Activated T-helper 2 cell treated with anti-CD3 and anti-CD28 coated beads, Interferon-gamma antibody, Interleukin-2, Interleukin-4, amounts not matched to agents 10 μg/mL and 5 μg/mL and 100 μg/mL, durations not matched to agents 14 hours and 24 hours and 36 hours (primary cell): Measurements from ENCODE around the gene IQSEC1. TPM values are rescaled to one million over a fixed set of nuclear protein-coding genes. Genes with fewer than 3 reads are reported as not detected.

Source experiments
- DNase-seq: peaks from one replicate; pipeline ENCODE4 v3.0.0; 2021; ENCODE audit warnings: low spot score
- H3K27ac Mint-ChIP-seq: one replicate; pipeline ENCODE4 v1.8.0; 2021; ENCODE audit warnings: mixed read lengths
- H3K27me3 Mint-ChIP-seq: one replicate; pipeline ENCODE4 v1.8.0; 2021; ENCODE audit warnings: low read depth, mixed read lengths
- H3K36me3 Mint-ChIP-seq: one replicate; pipeline ENCODE4 v1.8.0; 2021; ENCODE audit warnings: low read depth, mixed read lengths
- H3K4me1 Mint-ChIP-seq: one replicate; pipeline ENCODE4 v1.8.0; 2021; ENCODE audit warnings: low read depth, mixed read lengths
- H3K4me3 Mint-ChIP-seq: one replicate; pipeline ENCODE4 v1.8.0; 2021; ENCODE audit warnings: low read depth, mild to moderate bottlenecking, moderate library complexity, mixed read lengths
- H3K9me3 Mint-ChIP-seq: one replicate; pipeline ENCODE4 v1.8.0; 2021; ENCODE audit warnings: mixed read lengths
- intact Hi-C: fragments of 100-400 bp; cut with micrococcal nuclease; formaldehyde crosslinking; loops from one replicate; pipeline ENCODE4 v1.15.1; 2023
- total RNA-seq: library from RNA; stranded (reverse); gene quantifications from 2 replicates; pipeline ENCODE4 v1.2.3, GENCODE V29; 2022

Gene IQSEC1
- total RNA-seq, 1 donor from 2014 or later = 28.1 TPM

DNA sequence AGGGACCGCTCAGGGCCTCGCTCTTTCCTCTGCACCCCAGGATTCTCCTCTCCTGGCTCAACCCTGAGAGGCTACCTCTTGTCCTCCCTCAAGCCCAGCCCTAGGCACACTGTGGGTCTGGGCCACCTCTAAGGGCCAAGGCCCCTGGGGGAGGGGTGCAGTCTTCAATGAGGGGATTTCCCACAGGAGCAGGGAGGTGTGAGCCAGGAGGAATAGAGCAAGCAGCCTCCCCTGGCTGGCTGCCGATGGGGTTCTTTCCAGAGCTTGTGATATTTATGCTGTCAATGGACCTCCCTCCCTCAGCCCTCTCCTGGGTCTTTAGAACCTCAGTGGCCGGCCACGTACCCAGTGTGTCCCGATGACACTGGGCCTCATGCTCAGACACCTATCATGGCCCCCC lies 132.4 kb downstream of the IQSEC1 start:
- DNase-seq = no peak
- intact Hi-C loops = no loop called here

DNA sequence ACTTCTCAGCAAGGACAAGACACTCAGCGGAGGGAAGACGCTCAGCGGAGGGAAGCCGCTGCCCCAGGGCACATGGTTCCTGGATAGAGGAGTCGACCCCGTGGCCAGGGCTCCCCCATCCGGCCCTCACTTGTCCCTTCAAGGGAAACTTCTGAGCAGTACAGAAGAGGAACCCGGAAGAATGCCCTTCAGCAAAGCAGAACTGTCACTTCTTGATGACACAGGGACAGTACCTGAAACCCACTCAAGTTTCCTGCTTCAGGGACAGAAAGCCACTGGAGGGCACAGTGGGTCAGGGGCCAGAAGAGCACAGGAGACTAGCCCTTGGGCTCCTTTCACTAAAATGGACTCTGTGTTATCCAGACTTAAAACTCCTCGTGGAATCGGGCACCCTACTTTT lies 134.1 kb downstream of the IQSEC1 start:
- Mint-ChIP-seq H3K9me3 (no peaks in the 10 kb centered on the region), H3K4me3 (no peak overlapping the region), H3K27me3 (no peaks in the 10 kb centered on the region), H3K36me3 (peaks cover 8% of the 10 kb centered on the region), H3K27ac (no peak overlapping the region), H3K4me1 (peaks cover 2% of the 10 kb centered on the region)
- intact Hi-C loops = no loop called here
- DNase-seq = no peak

More for the DNA sequence above, 132.4 kb downstream of the IQSEC1 start:
- no peaks in the 10 kb centered on the region for H3K9me3 Mint-ChIP-seq
- no peaks in the 10 kb centered on the region for H3K27me3 Mint-ChIP-seq
- H3K4me1 Mint-ChIP-seq = peaks cover 2% of the 10 kb centered on the region
- H3K27ac Mint-ChIP-seq = no peak overlapping the region
- H3K4me3 Mint-ChIP-seq = no peak overlapping the region
- H3K36me3 Mint-ChIP-seq = peaks cover 4% of the 10 kb centered on the region

DNA sequence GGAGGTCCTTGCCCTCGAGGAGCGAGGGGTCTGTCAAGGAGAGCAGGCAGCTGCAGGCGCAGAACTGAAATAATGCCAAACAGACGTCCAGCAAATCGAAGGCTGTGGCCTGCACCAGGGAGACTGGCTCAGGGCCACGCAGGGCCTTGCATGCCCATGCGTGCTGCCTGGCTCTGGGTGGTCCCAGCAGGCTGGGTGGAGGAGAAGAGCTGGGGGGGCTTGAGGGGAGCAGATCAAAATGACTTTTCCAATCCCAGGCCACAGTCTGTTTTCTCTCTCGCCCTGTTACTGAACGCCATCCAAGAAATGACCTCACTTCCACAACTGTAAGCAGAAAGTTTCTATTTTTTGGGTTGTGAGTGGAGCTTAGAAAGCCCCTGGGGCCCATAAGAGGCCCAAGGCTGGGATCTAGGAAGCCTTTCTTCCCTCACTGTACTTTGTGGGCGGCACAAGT lies 134.9 kb downstream of the IQSEC1 start:
- no peaks in the 10 kb centered on the region for H3K9me3 Mint-ChIP-seq
- no peak for DNase-seq
- H3K27me3 Mint-ChIP-seq = no peaks in the 10 kb centered on the region
- H3K4me1 Mint-ChIP-seq = peaks cover 2% of the 10 kb centered on the region
- H3K36me3 Mint-ChIP-seq = peaks cover 8% of the 10 kb centered on the region
- intact Hi-C loops = no loop called here
- H3K27ac Mint-ChIP-seq = no peak overlapping the region
- no peak overlapping the region for H3K4me3 Mint-ChIP-seq

DNA sequence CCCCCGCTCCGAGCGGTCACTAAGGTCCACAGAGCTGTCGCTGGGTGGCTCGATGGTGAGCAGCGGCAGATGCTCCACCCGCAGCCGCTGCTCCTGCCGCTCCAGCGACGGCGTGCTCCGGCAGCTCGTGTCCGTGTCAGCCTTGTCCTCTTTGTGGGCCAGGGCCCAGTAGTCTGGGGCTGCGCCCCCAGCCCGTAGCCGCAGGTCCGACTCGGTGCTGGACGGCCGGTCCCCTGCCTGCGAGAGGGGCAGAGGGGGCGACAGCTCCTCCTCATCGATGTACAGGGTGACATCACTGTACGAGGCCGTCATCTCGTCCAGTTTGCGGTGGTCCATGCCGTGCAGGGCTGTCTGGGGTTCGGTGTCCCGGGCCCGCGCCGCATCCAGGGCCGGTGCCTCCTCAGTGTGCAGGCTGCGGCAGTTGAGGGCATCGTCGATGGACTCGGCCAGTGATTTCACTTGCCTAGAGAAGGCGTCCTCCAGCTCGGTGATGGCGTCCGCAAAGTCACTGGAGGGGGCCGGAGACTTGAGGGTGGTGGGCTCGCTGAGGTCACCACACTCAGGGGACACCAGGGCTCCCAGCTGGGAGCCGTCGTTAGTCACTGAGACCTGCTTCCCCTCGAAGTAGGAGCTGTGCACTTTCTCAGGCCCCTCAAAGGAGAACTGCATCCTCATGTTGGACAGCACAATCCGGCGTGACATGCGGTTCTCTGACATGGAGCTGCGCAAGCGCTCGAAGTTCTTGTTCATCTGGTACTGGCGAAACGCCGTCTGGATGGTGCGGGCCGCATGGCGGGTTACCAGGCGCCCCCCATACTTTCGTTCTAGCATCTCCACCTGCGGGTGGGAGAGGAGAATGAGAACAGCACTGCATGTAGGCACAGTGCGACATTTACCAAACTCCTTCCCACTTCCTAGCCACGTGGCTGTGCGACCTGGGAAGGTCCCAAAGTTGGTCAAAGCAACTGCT lies 137.1 kb downstream of the IQSEC1 start:
- H3K36me3 Mint-ChIP-seq = peaks cover 14% of the 10 kb centered on the region
- no peaks in the 10 kb centered on the region for H3K27me3 Mint-ChIP-seq
- no peak overlapping the region for H3K27ac Mint-ChIP-seq
- DNase-seq = no peak
- intact Hi-C loops = no loop called here
- no peak overlapping the region for H3K4me3 Mint-ChIP-seq
- H3K9me3 Mint-ChIP-seq = no peaks in the 10 kb centered on the region
- H3K4me1 Mint-ChIP-seq = peaks cover 2% of the 10 kb centered on the region

DNA sequence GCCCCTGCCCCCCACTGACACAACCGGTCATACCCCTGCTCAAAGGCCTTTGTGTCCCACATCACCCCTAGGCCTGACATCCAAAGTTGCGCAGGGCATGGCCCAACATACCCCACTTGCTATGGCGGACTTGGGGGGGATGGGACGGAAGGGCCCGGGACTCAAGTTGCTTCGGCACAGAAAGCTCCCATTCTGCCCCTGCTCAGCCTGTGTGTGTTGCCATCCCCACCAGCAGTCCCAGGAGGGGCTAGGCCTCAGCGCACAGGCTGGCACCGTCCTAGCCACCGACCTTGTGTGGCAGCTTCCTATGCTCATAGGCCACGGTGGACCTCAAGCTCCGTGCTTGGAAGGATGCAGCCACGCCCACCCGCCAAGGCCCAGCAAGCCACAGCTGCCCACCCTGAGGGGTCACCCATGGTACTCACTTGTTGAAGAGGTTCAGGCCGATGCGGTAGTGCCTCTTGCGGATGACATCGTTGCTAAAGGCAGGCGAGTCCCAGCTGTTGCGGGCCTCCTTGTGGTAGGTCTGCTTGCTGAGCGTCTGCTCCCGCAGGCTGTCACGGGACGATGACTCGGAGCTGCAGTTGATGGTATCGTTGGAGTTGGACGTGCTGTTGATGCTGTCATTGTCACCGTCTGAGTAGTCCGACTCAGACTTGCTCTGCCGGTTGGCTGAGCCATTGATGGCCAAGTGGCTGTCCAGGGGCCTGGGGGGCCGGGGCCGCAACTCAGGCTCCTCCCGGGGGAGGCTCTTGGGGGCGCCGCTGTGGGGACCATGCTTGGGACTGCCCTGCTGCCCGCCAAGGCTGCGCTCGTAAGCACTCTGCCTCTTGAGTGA lies 138.0 kb downstream of the IQSEC1 start:
- no peak overlapping the region for H3K27ac Mint-ChIP-seq
- no peaks in the 10 kb centered on the region for H3K4me1 Mint-ChIP-seq
- no peaks in the 10 kb centered on the region for H3K9me3 Mint-ChIP-seq
- DNase-seq = no peak
- no peak overlapping the region for H3K4me3 Mint-ChIP-seq
- no peaks in the 10 kb centered on the region for H3K27me3 Mint-ChIP-seq
- H3K36me3 Mint-ChIP-seq = peaks cover 14% of the 10 kb centered on the region
- intact Hi-C loops = no loop called here

DNA sequence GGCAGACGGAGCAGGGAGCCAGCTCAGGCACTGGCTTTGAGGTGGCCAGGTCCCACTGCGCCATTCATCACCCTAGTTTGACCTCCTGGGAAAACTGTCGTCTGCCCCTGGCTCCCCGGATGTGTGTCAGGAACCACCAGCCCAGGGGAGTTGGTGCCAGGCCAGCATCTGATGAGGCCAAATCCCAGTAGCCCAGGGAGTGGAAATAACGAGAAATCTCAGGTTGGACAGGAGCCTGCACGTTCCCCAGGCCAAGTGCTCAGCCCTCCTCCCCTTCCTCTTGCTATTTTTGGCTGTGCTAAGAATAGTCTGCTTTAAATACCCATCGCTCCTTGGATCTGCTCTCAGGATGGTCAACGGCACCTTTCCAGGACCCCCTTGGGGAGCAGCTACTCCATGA lies 138.8 kb downstream of the IQSEC1 start:
- no peaks in the 10 kb centered on the region for H3K4me1 Mint-ChIP-seq
- H3K9me3 Mint-ChIP-seq = no peaks in the 10 kb centered on the region
- no peak overlapping the region for H3K27ac Mint-ChIP-seq
- peaks cover 10% of the 10 kb centered on the region for H3K36me3 Mint-ChIP-seq
- intact Hi-C loops = no loop called here
- H3K27me3 Mint-ChIP-seq = no peaks in the 10 kb centered on the region
- no peak for DNase-seq
- no peak overlapping the region for H3K4me3 Mint-ChIP-seq

DNA sequence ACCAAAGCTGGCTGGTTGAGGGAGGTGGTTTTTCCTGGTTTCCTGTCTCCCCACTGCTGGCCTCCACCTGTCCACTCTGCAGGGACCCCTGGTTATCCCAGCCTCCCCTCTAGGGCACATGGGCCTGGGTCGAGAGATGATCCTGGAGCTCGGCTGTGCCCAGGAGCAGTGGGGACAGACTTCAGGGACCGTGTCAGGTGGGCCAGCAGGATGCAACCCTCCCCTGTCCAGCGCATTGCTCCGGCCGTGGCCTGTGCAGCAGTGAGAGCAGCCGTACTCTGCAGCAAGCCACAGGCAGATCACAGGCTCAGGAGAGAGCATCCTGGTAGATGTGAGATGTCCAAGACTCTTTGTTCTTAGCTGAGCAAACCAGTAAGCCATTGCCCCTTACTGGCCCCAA lies 139.3 kb downstream of the IQSEC1 start:
- H3K36me3 Mint-ChIP-seq = peaks cover 10% of the 10 kb centered on the region
- H3K27me3 Mint-ChIP-seq = no peaks in the 10 kb centered on the region
- no peak overlapping the region for H3K27ac Mint-ChIP-seq
- no peaks in the 10 kb centered on the region for H3K9me3 Mint-ChIP-seq
- no peak overlapping the region for H3K4me3 Mint-ChIP-seq
- intact Hi-C loops = no loop called here
- DNase-seq = no peak
- H3K4me1 Mint-ChIP-seq = no peaks in the 10 kb centered on the region

DNA sequence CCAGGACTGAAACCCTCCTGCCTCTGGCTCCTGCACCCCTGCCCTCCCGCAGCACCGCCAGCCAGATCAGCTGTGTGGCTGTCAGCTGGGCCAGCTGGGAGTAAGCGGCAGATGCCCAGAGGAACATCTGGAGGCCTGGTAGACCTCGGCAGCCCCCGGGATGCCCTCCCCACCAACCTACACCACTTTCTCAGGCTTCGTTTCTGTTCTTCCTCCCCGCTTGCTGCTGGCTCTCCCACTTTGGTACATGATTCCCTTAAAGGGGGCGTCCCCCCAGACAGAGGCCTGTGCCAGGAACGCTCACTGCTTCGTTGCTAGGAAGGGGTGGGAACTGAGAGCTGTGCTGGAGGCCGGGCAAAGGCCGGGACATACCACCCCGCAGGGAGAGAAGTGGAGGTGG lies 140.5 kb downstream of the IQSEC1 start:
- H3K27me3 Mint-ChIP-seq = no peaks in the 10 kb centered on the region
- no peak overlapping the region for H3K4me3 Mint-ChIP-seq
- no peaks in the 10 kb centered on the region for H3K9me3 Mint-ChIP-seq
- no peak overlapping the region for H3K27ac Mint-ChIP-seq
- DNase-seq = no peak
- no peaks in the 10 kb centered on the region for H3K4me1 Mint-ChIP-seq
- H3K36me3 Mint-ChIP-seq = peaks cover 10% of the 10 kb centered on the region
- intact Hi-C loops = no loop called here

DNA sequence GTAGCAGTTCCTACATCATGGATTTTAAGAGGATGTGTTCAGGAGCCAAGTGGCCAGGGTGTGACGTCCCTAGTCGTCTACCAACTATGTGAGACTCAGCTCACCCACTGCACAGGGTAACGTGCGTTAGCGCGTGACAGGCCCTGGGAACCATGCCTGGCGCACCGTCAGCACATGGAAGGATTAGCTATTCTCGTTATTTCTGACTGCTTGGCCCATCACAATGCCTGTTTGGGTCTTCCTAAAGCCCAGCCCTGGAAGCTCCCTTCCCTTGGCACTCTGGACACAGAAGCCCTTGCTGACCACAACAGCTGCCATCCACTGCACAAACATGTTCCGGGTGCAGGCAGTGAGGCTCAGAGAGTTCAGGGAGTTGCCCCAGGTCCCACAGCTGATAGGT lies 140.9 kb downstream of the IQSEC1 start:
- Mint-ChIP-seq H3K27me3 (no peaks in the 10 kb centered on the region), H3K36me3 (peaks cover 10% of the 10 kb centered on the region), H3K4me1 (no peaks in the 10 kb centered on the region), H3K4me3 (no peak overlapping the region), H3K27ac (no peak overlapping the region), H3K9me3 (no peaks in the 10 kb centered on the region)
- no peak for DNase-seq
- intact Hi-C loops = no loop called here

DNA sequence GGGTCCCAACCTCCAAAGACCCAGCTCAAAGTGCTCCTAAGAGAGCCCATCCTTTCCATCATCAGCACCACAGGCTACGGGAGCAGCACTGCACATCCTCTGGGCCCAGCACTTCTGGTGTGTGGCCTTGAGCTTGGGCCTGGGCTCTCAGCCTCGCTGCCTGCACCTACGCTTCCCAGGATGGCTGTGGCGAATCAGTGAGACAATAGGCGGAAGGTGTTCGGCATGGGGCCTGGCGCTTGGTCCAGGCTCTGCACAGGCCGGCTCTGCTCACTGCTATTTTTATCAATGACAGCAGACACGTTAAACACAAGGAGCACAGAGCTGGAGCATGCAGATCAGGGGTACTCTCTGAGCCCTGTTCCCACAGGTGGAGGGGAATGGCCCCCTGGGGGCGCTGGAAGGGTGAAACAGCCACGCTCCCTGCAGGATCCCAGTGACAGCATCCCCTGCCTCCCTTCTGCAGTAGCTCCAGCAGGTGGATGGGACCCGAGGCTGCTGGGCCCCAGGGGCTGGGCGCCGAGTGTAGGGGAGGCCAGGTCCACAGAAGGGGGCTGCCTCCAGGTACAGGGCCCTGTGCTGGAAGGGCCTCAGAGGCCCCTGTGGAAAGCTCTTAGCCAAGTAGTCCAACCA lies 141.8 kb downstream of the IQSEC1 start:
- Mint-ChIP-seq H3K9me3 (no peaks in the 10 kb centered on the region), H3K36me3 (peaks cover 10% of the 10 kb centered on the region), H3K27me3 (no peaks in the 10 kb centered on the region), H3K4me3 (no peak overlapping the region), H3K27ac (no peak overlapping the region), H3K4me1 (no peaks in the 10 kb centered on the region)
- no peak for DNase-seq
- intact Hi-C loops = no loop called here

DNA sequence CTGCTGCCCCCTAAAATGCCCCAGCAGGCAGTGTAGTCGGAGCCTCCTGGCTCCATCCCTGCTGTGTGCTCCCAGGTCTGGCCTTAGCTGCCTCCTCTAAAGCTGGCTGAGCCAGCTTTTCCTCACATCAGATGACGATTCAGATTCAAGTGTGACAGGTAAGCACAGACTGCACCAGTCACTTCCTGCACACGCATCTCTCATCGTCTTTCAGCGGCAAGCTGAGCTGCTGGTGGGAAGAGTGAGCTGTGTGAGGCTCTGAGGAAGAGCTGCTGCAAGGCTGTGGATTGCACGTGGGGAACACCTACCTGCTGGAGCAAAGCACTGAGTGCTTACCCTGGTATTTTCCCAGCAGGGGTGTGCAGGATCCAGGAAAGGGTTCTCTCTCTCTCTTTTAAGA lies 143.4 kb downstream of the IQSEC1 start:
- H3K36me3 Mint-ChIP-seq = peaks cover 10% of the 10 kb centered on the region
- no peak overlapping the region for H3K27ac Mint-ChIP-seq
- no peak for DNase-seq
- intact Hi-C loops = no loop called here
- no peak overlapping the region for H3K4me3 Mint-ChIP-seq
- H3K4me1 Mint-ChIP-seq = no peaks in the 10 kb centered on the region
- no peaks in the 10 kb centered on the region for H3K27me3 Mint-ChIP-seq
- H3K9me3 Mint-ChIP-seq = no peaks in the 10 kb centered on the region

DNA sequence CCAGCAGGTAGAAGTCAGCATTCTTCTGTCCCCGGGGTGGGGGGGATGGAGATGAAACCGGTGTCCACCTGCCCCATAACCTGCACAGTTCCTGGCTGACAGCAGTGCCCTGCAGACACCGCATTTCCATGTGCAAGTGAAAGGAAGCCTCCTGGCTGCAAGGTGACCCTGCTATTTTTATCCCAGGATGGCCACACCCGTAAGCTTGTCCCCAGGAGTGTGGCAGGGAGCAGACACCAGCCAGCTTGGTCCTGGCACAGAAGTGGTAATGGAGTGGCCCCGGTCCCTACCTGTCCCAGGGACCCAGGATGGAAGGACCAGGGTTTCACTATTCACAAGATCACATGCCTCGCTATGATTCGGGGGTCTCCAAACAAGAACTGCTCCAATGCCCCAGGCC lies 146.6 kb downstream of the IQSEC1 start:
- intact Hi-C loops = no loop called here
- H3K9me3 Mint-ChIP-seq = no peaks in the 10 kb centered on the region

More for the DNA sequence above, 146.6 kb downstream of the IQSEC1 start:
- Mint-ChIP-seq H3K4me3 (no peak overlapping the region), H3K36me3 (peaks cover 11% of the 10 kb centered on the region), H3K27ac (no peak overlapping the region), H3K27me3 (no peaks in the 10 kb centered on the region), H3K4me1 (no peaks in the 10 kb centered on the region)
- no peak for DNase-seq
